ENCODE data around the gene GPNMB. TPM values are rescaled to one million over a fixed set of nuclear protein-coding genes. Genes with fewer than 3 reads are reported as not detected.

The GPNMB gene
- total and polyA plus RNA-seq, 2 of the 4 experiments (the other 2 are of a cell fraction) = under 0.01 to 0.14 TPM

- TF ChIP-seq USF2 (IDR thresholded peaks at IDR 0.05; ENCODE audit: low read depth, low read length) (no peak), CEBPB (IDR thresholded peaks at IDR 0.05; ENCODE audit: low read depth, low read length) (peak; percentile 91)
- no TSS peak for BruUV-seq (replicated peaks)
- ATAC-seq (ENCODE audit: low read depth) (no peak), DNase-seq (no peak)
- Histone ChIP-seq H2BK15ac (ENCODE audit: low read depth, low read length) (no peak overlapping the region), H2AK5ac (ENCODE audit: low read depth, low read length) (no peak overlapping the region), H3K36me3 (ENCODE audit: control insufficient read depth, insufficient read depth, low read length) (no peaks in the 10 kb centered on the region), H3K56ac (ENCODE audit: extremely low read depth, insufficient read depth, low read length) (no peak overlapping the region), H3K27me3 (ENCODE audit: control insufficient read depth, insufficient read depth, low read length) (no peaks in the 10 kb centered on the region), H4K91ac (ENCODE audit: insufficient read depth, low read depth, low read length) (no peak overlapping the region), H3K18ac (ENCODE audit: low read depth, low read length) (no peak overlapping the region), H3K4me3 (ENCODE audit: insufficient read depth, low read depth, low read length) (no peak overlapping the region), H3K27ac (ENCODE audit: insufficient read depth, low read length) (no peak overlapping the region), H2AFZ (replicated peaks; ENCODE audit: low read length, poor library complexity) (no peak overlapping the region), H2AK9ac (replicated peaks; ENCODE audit: low read depth, low read length, poor library complexity) (no peak overlapping the region), H3K23ac (ENCODE audit: low read depth, low read length) (no peak overlapping the region), H2BK5ac (ENCODE audit: low read depth, low read length, poor library complexity, severe bottlenecking) (no peak overlapping the region), H3K9ac (ENCODE audit: low read depth, low read length) (no peak overlapping the region), H3K9me3 (ENCODE audit: control insufficient read depth, insufficient read depth, low read length) (no peaks in the 10 kb centered on the region), H3K9me1 (ENCODE audit: insufficient read depth, low read length) (peaks cover 7% of the 10 kb centered on the region; the same call in 1 of the 2 replicates), H3K14ac (replicated peaks; ENCODE audit: low read depth, low read length) (no peak overlapping the region), H3K4ac (ENCODE audit: low read depth, low read length) (no peak overlapping the region), H4K20me1 (ENCODE audit: insufficient read depth, low read length) (no peaks in the 10 kb centered on the region), H4K8ac (ENCODE audit: low read depth in 2 of 2, low read length in 2 of 2) (no peak overlapping the region), H3K4me1 (ENCODE audit: control insufficient read depth, insufficient read depth, low read length) (peaks cover 2% of the 10 kb centered on the region), H4K5ac (ENCODE audit: low read depth, low read length) (no peak overlapping the region), H2BK20ac (ENCODE audit: low read depth, low read length) (no peak overlapping the region), H3K79me1 (ENCODE audit: low read depth in 1 of 2, low read length in 2 of 2) (peaks cover 0 to 8% of the 10 kb centered on the region in 2 experiments; a peak in 3 of 4 replicates), H3K4me2 (ENCODE audit: low read depth, low read length) (no peak overlapping the region), H2BK120ac (ENCODE audit: low read depth, low read length) (no peak overlapping the region)
- dilution Hi-C loops (cut with HindIII; ENCODE audit: low sequenced_read_pairs, unreplicated experiment) (no loop called here), intact Hi-C loops (cut with micrococcal nuclease) (no loop called here), in situ Hi-C loops (cut with MboI; ENCODE audit: low sequenced_read_pairs) (no loop called here)
- ChIA-PET POLR2A (ENCODE audit: unreplicated experiment) (no interaction called here), CTCF (no interaction called here)
- 75% methylated on average over 2 of the region's 6 CpGs; no CpG with 5 or more reads in 1 of the 2 experiments for WGBS, 2 experiments (ENCODE audit: extremely low coverage in 2 of 2, insufficient read length in 1 of 2)
Observed at GRCh38 chr7:23294549-23295400, 48.2 kb downstream of the GPNMB start.
